ENCODE data around the gene TRRAP. TPM values are rescaled to one million over a fixed set of nuclear protein-coding genes. Genes with fewer than 3 reads are reported as not detected.

TRRAP gene
- total and polyA plus RNA-seq, 2 experiments from 2014 or later, result 14.9 to 58.7 TPM

GRCh38 chr7:98963305-98963704, 85.0 kb downstream of the TRRAP start (continued):
- no peak for TF ChIP-seq REST (IDR thresholded peaks at IDR 0.05; ENCODE audit: unreplicated experiment)

DNA sequence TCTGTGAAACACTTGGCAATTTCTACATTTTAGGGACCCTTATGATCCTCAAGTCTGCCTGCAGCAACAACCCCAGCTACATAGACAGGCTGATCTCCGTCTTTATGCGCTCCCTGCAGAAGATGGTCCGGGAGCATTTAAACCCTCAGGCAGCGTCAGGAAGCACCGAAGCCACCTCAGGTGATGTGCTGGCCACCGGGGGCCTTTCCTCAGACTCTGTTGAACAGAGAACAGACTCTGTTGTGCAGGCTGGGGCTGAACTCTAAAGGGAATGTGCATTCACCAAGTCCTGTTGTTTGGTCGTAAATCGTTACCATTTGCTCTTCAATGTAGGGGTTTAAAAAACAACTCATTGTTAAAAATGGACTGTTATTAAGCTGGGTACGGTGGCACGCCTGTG, 86.3 kb downstream of the TRRAP start:
- Histone ChIP-seq H4K20me1 (replicated peaks; ENCODE audit: insufficient read depth) (peaks cover 3% of the 10 kb centered on the region; the same call in 1 of the 2 replicates), H3F3A (replicated peaks; ENCODE audit: low read depth) (0 out of 2 replicates have a peak, but pooled peaks cover 3% of the 10 kb centered on the region), H3K79me2 (replicated peaks; ENCODE audit: insufficient read depth) (no peaks in the 10 kb centered on the region), H3K27me3 (ENCODE audit: insufficient read depth) (no peaks in the 10 kb centered on the region), H3K4me2 (no peak overlapping the region), H3K9me2 (ENCODE audit: insufficient read depth) (no peaks in the 10 kb centered on the region), H3K4me1 (ENCODE audit: insufficient read depth) (no peaks in the 10 kb centered on the region), H3K36me3 (ENCODE audit: insufficient read depth) (peaks cover 41% of the 10 kb centered on the region), H2AFZ (no peak overlapping the region), H3K4me3 (no peak overlapping the region), H3K27ac (ENCODE audit: low read depth) (no peak overlapping the region)
- Mint-ChIP-seq H3K27ac (no peak overlapping the region; the same call in 1 of the 2 replicates), H3K36me3 (ENCODE audit: low read depth) (peaks cover 85% of the 10 kb centered on the region), H3K4me1 (no peaks in the 10 kb centered on the region), H3K27me3 (ENCODE audit: insufficient read depth, low read depth, poor library complexity) (peaks cover 5% of the 10 kb centered on the region), H3K4me3 (no peak overlapping the region), H3K9me3 (no peaks in the 10 kb centered on the region)
- TF ChIP-seq ZNF331 (CRISPR knock-in tag; IDR thresholded peaks at IDR 0.05; ENCODE audit: low read depth) (no peak), EZH2 (IDR thresholded peaks at IDR 0.05; ENCODE audit: low read depth, unreplicated experiment) (no peak), EZH2phosphoT487 (IDR thresholded peaks at IDR 0.05; ENCODE audit: unreplicated experiment) (no peak), REST (IDR thresholded peaks at IDR 0.05; ENCODE audit: unreplicated experiment) (no peak)
- DNase-seq (ENCODE audit: low spot score) (no peak), ATAC-seq (no peak)

DNA sequence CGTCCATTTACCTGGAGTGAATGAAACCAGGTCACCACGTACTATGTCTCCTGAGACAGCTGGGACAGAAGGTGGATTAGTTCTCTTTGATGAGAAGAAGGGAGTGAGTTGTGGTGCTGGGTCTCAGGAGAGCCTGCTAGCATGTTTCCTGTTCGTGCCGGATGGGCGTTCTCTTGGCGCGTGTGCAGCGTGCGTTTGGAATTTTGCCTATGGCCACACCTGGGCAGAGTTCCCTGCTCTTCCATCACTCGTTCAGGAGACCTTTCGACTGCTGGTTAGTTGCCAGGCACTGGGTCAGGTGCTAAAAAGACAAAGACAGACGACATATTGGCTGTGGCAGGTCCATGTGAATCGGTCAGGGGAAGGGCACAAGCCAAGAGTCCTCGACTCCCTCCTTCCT, 90.3 kb downstream of the TRRAP start:
- no peaks in the 10 kb centered on the region for H3K4me1 ChIP-seq (ENCODE audit: insufficient read depth)
- H3K27ac Mint-ChIP-seq, result no peak overlapping the region
- peaks cover 8% of the 10 kb centered on the region for H3K27me3 Mint-ChIP-seq (ENCODE audit: insufficient read depth, low read depth, poor library complexity)
- H3K27me3 ChIP-seq (ENCODE audit: insufficient read depth), result no peaks in the 10 kb centered on the region
- H4K20me1 ChIP-seq (replicated peaks; ENCODE audit: insufficient read depth), result 0 out of 2 replicates have a peak, but pooled peaks cover 11% of the 10 kb centered on the region
- H3K27ac ChIP-seq (ENCODE audit: low read depth), result no peak overlapping the region
- peaks cover 52% of the 10 kb centered on the region for H3K36me3 ChIP-seq (ENCODE audit: insufficient read depth)
- TF ChIP-seq EZH2phosphoT487 (IDR thresholded peaks at IDR 0.05; ENCODE audit: unreplicated experiment), result no peak
- TF ChIP-seq JUNB (IDR thresholded peaks at IDR 0.05; ENCODE audit: unreplicated experiment), result no peak
- TF ChIP-seq, protein P1, sequence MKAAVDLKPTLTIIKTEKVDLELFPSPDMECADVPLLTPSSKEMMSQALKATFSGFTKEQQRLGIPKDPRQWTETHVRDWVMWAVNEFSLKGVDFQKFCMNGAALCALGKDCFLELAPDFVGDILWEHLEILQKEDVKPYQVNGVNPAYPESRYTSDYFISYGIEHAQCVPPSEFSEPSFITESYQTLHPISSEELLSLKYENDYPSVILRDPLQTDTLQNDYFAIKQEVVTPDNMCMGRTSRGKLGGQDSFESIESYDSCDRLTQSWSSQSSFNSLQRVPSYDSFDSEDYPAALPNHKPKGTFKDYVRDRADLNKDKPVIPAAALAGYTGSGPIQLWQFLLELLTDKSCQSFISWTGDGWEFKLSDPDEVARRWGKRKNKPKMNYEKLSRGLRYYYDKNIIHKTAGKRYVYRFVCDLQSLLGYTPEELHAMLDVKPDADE (IDR thresholded peaks at IDR 0.05), result no peak
- TF ChIP-seq REST (IDR thresholded peaks at IDR 0.05; ENCODE audit: unreplicated experiment), result no peak
- no peak for TF ChIP-seq STAT1 (IDR thresholded peaks at IDR 0.05; ENCODE audit: unreplicated experiment)
- no peak for TF ChIP-seq EZH2 (IDR thresholded peaks at IDR 0.05; ENCODE audit: low read depth, unreplicated experiment)
- TF ChIP-seq ZNF114 (CRISPR knock-in tag; IDR thresholded peaks at IDR 0.05), result no peak
- no peak for TF ChIP-seq CREB1 (CRISPR knock-in tag; IDR thresholded peaks at IDR 0.05; ENCODE audit: low read depth)
- no peak for TF ChIP-seq NANOG (IDR thresholded peaks at IDR 0.05; ENCODE audit: borderline replicate concordance)
- H3K4me3 ChIP-seq, result no peak overlapping the region
- no peak overlapping the region for H3K4me2 ChIP-seq
- DNase-seq (ENCODE audit: low spot score) (no peak), ATAC-seq (no peak)
- H3F3A ChIP-seq (replicated peaks; ENCODE audit: low read depth), result 0 out of 2 replicates have a peak, but pooled peaks cover 3% of the 10 kb centered on the region
- H3K4me1 Mint-ChIP-seq, result no peaks in the 10 kb centered on the region
- H3K36me3 Mint-ChIP-seq (ENCODE audit: low read depth), result peaks cover 89% of the 10 kb centered on the region
- no peaks in the 10 kb centered on the region for H3K9me2 ChIP-seq (ENCODE audit: insufficient read depth)
- H3K79me2 ChIP-seq (replicated peaks; ENCODE audit: insufficient read depth), result no peaks in the 10 kb centered on the region
- H3K4me3 Mint-ChIP-seq, result no peak overlapping the region
- no peaks in the 10 kb centered on the region; the same call in 2 of the 3 replicates for H3K9me3 Mint-ChIP-seq
- no peak overlapping the region for H2AFZ ChIP-seq

Data from GM23338 (cell line).